ENCODE results near the gene CAND2. TPM values are rescaled to one million over a fixed set of nuclear protein-coding genes. Genes with fewer than 3 reads are reported as not detected.

The CAND2 gene
- total and polyA plus RNA-seq, 9 of the 15 experiments (the other 6 are each of a cell fraction or from before 2014, with no cell fraction given): 0.91 to 14.9 (median 4.3) TPM

GRCh38 chr3:12796171-12797123 is at the start of gene CAND2 (continued):
- peak; percentile 54; the same call in 1 of the 2 replicates for TF ChIP-seq ATF6 (CRISPR knock-in tag; IDR thresholded peaks at IDR 0.05)
- no peak for TF ChIP-seq SMARCC2 (IDR thresholded peaks at IDR 0.05; ENCODE audit: low read depth)
- no peak for TF ChIP-seq KLF6 (CRISPR knock-in tag; IDR thresholded peaks at IDR 0.05; ENCODE audit: borderline replicate concordance)
- peak; percentile 72; the same call in 1 of the 2 replicates for TF ChIP-seq PHF8 (IDR thresholded peaks at IDR 0.05; ENCODE audit: borderline replicate concordance, low read length)
- TF ChIP-seq PCBP1 (IDR thresholded peaks at IDR 0.05; ENCODE audit: low read depth, low read length, poor library complexity, severe bottlenecking): peak; percentile 1
- no peak for TF ChIP-seq CEBPG (CRISPR knock-in tag; IDR thresholded peaks at IDR 0.05)
- TF ChIP-seq CEBPG (tag; conservative IDR thresholded peaks at IDR 0.05 in 1 of 2, IDR thresholded peaks at IDR 0.05 in 1 of 2): no peak
- peak; percentile 29; the same call in 1 of the 2 replicates for TF ChIP-seq GATA2 (CRISPR knock-in tag; IDR thresholded peaks at IDR 0.05)
- peak; percentile 82 for TF ChIP-seq POLR2A (conservative IDR thresholded peaks at IDR 0.05)
- no peak for TF ChIP-seq ILK (tag; IDR thresholded peaks at IDR 0.05; ENCODE audit: borderline replicate concordance, low read depth)
- no peak for TF ChIP-seq RCOR1 (IDR thresholded peaks at IDR 0.05; ENCODE audit: borderline replicate concordance in 1 of 2, low read depth in 2 of 2, low read length in 2 of 2)
- TF ChIP-seq TRIM25 (IDR thresholded peaks at IDR 0.05; ENCODE audit: borderline replicate concordance): no peak
- TF ChIP-seq MXI1 (IDR thresholded peaks at IDR 0.05; ENCODE audit: low read depth, low read length): no peak
- no peak for TF ChIP-seq CGGBP1 (CRISPR knock-in tag; IDR thresholded peaks at IDR 0.05)
- no peak for TF ChIP-seq ZNF232 (CRISPR knock-in tag; IDR thresholded peaks at IDR 0.05)
- TF ChIP-seq BRF1 (IDR thresholded peaks at IDR 0.05; ENCODE audit: borderline replicate concordance, extremely low read depth, insufficient read length): no peak
- TF ChIP-seq POLR3G (IDR thresholded peaks at IDR 0.05; ENCODE audit: extremely low read depth, insufficient read length, insufficient replicate concordance): no peak
- peak; percentile 34 for TF ChIP-seq MEIS2 (IDR thresholded peaks at IDR 0.05; ENCODE audit: partially characterized antibody)
- peak; percentile 34; the same call in 1 of the 2 replicates for TF ChIP-seq NKRF (IDR thresholded peaks at IDR 0.05; ENCODE audit: borderline replicate concordance)
- no peak for TF ChIP-seq CBX2 (IDR thresholded peaks at IDR 0.05; ENCODE audit: insufficient read depth, low read length, poor library complexity, severe bottlenecking)
- no peak for TF ChIP-seq ARHGAP35 (IDR thresholded peaks at IDR 0.05; ENCODE audit: partially characterized antibody)

Data from K562 (cell line).